ENCODE results near the gene IER2. TPM values are rescaled to one million over a fixed set of nuclear protein-coding genes. Genes with fewer than 3 reads are reported as not detected.
A peak's percentile ranks its signal among the peaks of the same experiment; 100 is the strongest.

IER2 gene
- total RNA-seq, 2 experiments from 2014 or later = 64.3 to 79.5 TPM

DNA sequence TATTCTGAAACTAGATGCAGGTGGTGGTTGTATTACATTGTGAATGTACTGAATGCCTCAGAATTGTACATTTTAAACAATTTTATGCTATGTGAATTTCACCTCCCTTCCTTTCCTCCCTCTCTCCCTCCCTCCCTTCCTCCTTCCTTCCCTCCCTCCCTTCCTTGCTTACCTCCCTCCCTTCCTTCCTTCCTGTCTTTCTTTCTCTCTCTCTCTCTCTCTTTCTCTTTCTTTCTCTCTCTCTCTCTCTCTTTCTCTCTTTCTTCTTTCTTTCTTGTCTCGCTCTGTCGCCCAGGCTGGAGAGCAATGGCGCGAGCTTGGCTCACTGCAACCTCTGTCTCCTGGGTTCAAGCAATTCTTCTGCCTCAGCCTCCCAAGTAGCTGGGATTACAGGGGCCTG lies 37.2 kb downstream of the IER2 start:
- H3K4me1 ChIP-seq (ENCODE audit: insufficient read depth, low read length, poor library complexity, severe bottlenecking) = peaks cover 11% of the 10 kb centered on the region
- CTCF ChIA-PET (ENCODE audit: unreplicated experiment) = no interaction called here
- no peak for DNase-seq (ENCODE audit: low spot score)
- no peak overlapping the region for H3K4me3 ChIP-seq (ENCODE audit: low read depth, low read length, poor library complexity, severe bottlenecking)
- no peaks in the 10 kb centered on the region for H3K79me2 ChIP-seq (ENCODE audit: insufficient read depth, low read depth, low read length)
- H3K27ac ChIP-seq (ENCODE audit: low read depth, low read length, poor library complexity, severe bottlenecking) = no peak overlapping the region
- no peaks in the 10 kb centered on the region for H3K9me2 ChIP-seq (ENCODE audit: insufficient read depth, low read length)
- no peaks in the 10 kb centered on the region for H3K36me3 ChIP-seq (ENCODE audit: insufficient read depth, low read length)
- no peaks in the 10 kb centered on the region for H4K20me1 ChIP-seq (ENCODE audit: insufficient read depth, low read length)
- no peak overlapping the region for H2AFZ ChIP-seq (ENCODE audit: low read length)
- no peaks in the 10 kb centered on the region for H3K9me3 ChIP-seq (ENCODE audit: low read length)
- POLR2A ChIA-PET = interaction anchor here (0.9 kb wide), 1 partner anchor 17 kb away, joined by 3 read pairs; no protein-coding TSS in a partner anchor
- TF ChIP-seq, protein P1, sequence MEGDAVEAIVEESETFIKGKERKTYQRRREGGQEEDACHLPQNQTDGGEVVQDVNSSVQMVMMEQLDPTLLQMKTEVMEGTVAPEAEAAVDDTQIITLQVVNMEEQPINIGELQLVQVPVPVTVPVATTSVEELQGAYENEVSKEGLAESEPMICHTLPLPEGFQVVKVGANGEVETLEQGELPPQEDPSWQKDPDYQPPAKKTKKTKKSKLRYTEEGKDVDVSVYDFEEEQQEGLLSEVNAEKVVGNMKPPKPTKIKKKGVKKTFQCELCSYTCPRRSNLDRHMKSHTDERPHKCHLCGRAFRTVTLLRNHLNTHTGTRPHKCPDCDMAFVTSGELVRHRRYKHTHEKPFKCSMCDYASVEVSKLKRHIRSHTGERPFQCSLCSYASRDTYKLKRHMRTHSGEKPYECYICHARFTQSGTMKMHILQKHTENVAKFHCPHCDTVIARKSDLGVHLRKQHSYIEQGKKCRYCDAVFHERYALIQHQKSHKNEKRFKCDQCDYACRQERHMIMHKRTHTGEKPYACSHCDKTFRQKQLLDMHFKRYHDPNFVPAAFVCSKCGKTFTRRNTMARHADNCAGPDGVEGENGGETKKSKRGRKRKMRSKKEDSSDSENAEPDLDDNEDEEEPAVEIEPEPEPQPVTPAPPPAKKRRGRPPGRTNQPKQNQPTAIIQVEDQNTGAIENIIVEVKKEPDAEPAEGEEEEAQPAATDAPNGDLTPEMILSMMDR (conservative IDR thresholded peaks at IDR 0.05; ENCODE audit: low read length) = no peak
- no TSS peak for BruUV-seq (replicated peaks)
- peak overlapping the region; percentile 12; the same call in 1 of the 2 replicates for H3K4me2 ChIP-seq (ENCODE audit: low read length)
- intact Hi-C loops (cut with micrococcal nuclease; ENCODE audit: unreplicated experiment) = no loop called here

DNA sequence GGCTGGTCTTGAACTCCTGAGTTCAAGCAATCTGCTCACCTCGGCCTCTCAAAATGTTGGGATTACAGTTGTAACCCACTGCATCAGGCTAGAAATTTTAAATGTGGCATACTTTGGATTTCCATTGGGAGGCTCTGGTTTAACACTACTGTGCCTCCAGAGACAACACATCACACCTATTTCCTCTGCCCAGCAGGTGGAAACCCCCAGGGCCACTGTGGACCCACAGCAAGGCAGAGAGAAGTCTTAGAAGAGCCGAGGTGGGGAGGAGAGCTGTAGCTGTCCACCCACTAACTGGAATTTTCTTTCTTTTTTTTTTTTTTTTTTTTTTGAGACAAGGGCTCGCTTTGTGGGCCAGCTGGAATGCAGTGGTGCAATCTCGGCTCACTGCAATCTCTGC lies 39.4 kb downstream of the IER2 start:
- TF ChIP-seq, protein P1 (conservative IDR thresholded peaks at IDR 0.05; ENCODE audit: low read length) = no peak
- TF ChIP-seq EZH2phosphoT487 (IDR thresholded peaks at IDR 0.05; ENCODE audit: borderline replicate concordance, low read depth, low read length) = no peak
- ChIA-PET CTCF (ENCODE audit: unreplicated experiment) (no interaction called here), POLR2A (no interaction called here)
- H3K27ac ChIP-seq (ENCODE audit: low read depth, low read length, poor library complexity, severe bottlenecking) = no peak overlapping the region
- H4K20me1 ChIP-seq (ENCODE audit: insufficient read depth, low read length) = no peaks in the 10 kb centered on the region
- H3K4me2 ChIP-seq (ENCODE audit: low read length) = no peak overlapping the region
- H3K9me2 ChIP-seq (ENCODE audit: insufficient read depth, low read length) = no peaks in the 10 kb centered on the region
- H3K36me3 ChIP-seq (ENCODE audit: insufficient read depth, low read length) = no peaks in the 10 kb centered on the region
- peaks cover 18% of the 10 kb centered on the region for H3K4me1 ChIP-seq (ENCODE audit: insufficient read depth, low read length, poor library complexity, severe bottlenecking)
- no TSS peak for BruUV-seq (replicated peaks)
- no peak overlapping the region for H2AFZ ChIP-seq (ENCODE audit: low read length)
- no peak for DNase-seq (ENCODE audit: low spot score)
- intact Hi-C loops (cut with micrococcal nuclease; ENCODE audit: unreplicated experiment) = no loop called here
- no peaks in the 10 kb centered on the region for H3K9me3 ChIP-seq (ENCODE audit: low read length)
- no peak overlapping the region for H3K4me3 ChIP-seq (ENCODE audit: low read depth, low read length, poor library complexity, severe bottlenecking)
- H3K79me2 ChIP-seq (ENCODE audit: insufficient read depth, low read depth, low read length) = no peaks in the 10 kb centered on the region

DNA sequence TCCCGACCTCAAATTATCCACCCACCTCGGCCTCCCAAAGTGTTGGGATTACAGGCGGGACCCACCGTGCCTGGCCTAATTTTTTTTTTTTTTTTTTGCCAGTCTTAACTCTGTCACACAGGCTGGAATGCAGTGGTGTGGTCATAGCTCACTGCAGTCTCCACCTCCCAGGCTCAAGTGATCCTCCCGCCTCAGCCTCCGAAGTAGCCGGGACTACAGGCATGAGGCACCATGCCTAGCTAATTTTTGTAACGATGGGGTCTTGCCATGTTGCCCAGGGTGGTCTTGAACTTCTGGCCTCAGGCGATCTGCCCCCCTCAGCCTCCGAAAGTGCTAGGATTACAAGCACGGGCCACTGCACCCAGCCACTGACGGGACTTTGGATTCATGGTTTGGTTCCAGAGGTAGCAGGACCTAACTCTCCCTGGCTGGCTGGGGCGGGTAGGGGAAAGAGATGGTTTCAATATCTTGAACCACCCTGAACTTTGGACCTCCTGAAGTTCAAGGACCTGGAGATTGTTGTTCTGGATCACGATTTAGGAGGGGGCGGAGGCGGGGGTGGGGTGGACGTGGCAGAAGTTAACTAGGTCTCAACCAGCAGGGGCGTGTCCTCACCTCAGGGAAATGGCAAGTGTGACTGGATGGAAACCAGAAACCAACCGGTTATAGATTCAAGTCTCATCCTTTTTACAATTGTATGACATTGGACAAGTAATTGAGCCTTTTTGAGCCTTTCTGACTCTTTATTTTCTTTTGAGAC lies 40.8 kb downstream of the IER2 start:
- no peaks in the 10 kb centered on the region for H4K20me1 ChIP-seq (ENCODE audit: insufficient read depth, low read length)
- H3K4me3 ChIP-seq (ENCODE audit: low read depth, low read length, poor library complexity, severe bottlenecking) = no peak overlapping the region
- H3K79me2 ChIP-seq (ENCODE audit: insufficient read depth, low read depth, low read length) = no peaks in the 10 kb centered on the region
- intact Hi-C loops (cut with micrococcal nuclease; ENCODE audit: unreplicated experiment) = no loop called here
- no peaks in the 10 kb centered on the region for H3K9me2 ChIP-seq (ENCODE audit: insufficient read depth, low read length)
- no peak overlapping the region for H3K4me2 ChIP-seq (ENCODE audit: low read length)
- no peaks in the 10 kb centered on the region for H3K36me3 ChIP-seq (ENCODE audit: insufficient read depth, low read length)
- H2AFZ ChIP-seq (ENCODE audit: low read length) = no peak overlapping the region
- DNase-seq (ENCODE audit: low spot score) = no peak
- ChIA-PET CTCF (ENCODE audit: unreplicated experiment) (no interaction called here), POLR2A (no interaction called here)
- no peak overlapping the region for H3K27ac ChIP-seq (ENCODE audit: low read depth, low read length, poor library complexity, severe bottlenecking)
- no peaks in the 10 kb centered on the region for H3K9me3 ChIP-seq (ENCODE audit: low read length)
- no TSS peak for BruUV-seq (replicated peaks)
- peaks cover 25% of the 10 kb centered on the region for H3K4me1 ChIP-seq (ENCODE audit: insufficient read depth, low read length, poor library complexity, severe bottlenecking)
- TF ChIP-seq, protein P1 (conservative IDR thresholded peaks at IDR 0.05; ENCODE audit: low read length) = no peak
- TF ChIP-seq EZH2phosphoT487 (IDR thresholded peaks at IDR 0.05; ENCODE audit: borderline replicate concordance, low read depth, low read length) = no peak
